ENCODE results near the gene REG3G. TPM values are rescaled to one million over a fixed set of nuclear protein-coding genes. Genes with fewer than 3 reads are reported as not detected.
"Not testable (repeated sequence)": the region's sequence is repeated elsewhere in the genome, so short reads cannot be mapped to it uniquely, and the experiment has no call there.

REG3G gene
- total and polyA plus RNA-seq, 2 of the 4 experiments (the other 2 are of a cell fraction) = not detected

- in situ Hi-C loops (cut with MboI; ENCODE audit: low sequenced_read_pairs) = no loop called here
- H3K4me3 ChIP-seq (ENCODE audit: insufficient read depth, low read depth, low read length) = no peak overlapping the region
- H2BK15ac ChIP-seq (ENCODE audit: low read depth, low read length) = no peak overlapping the region
- H3K27me3 ChIP-seq (ENCODE audit: control insufficient read depth, insufficient read depth, low read length) = no peaks in the 10 kb centered on the region
- H2AK5ac ChIP-seq (ENCODE audit: low read depth, low read length) = no peak overlapping the region
- no peaks in the 10 kb centered on the region for H3K79me1 ChIP-seq (ENCODE audit: low read depth in 1 of 2, low read length in 2 of 2)
- H3K36me3 ChIP-seq (ENCODE audit: control insufficient read depth, insufficient read depth, low read length) = no peaks in the 10 kb centered on the region
- no peak overlapping the region for H3K9ac ChIP-seq (ENCODE audit: low read depth, low read length)
- H4K91ac ChIP-seq (ENCODE audit: insufficient read depth, low read depth, low read length) = no peak overlapping the region
- no peak overlapping the region for H3K4ac ChIP-seq (ENCODE audit: low read depth, low read length)
- CTCF ChIA-PET = no interaction called here
- H2BK5ac ChIP-seq (ENCODE audit: low read depth, low read length, poor library complexity, severe bottlenecking) = no peak overlapping the region
- no peak overlapping the region for H2AFZ ChIP-seq (replicated peaks; ENCODE audit: low read length, poor library complexity)
- POLR2A ChIA-PET (ENCODE audit: unreplicated experiment) = no interaction called here
- no peaks in the 10 kb centered on the region for H4K20me1 ChIP-seq (ENCODE audit: insufficient read depth, low read length)
- no peak overlapping the region for H4K8ac ChIP-seq (ENCODE audit: low read depth in 2 of 2, low read length in 2 of 2)
- TF ChIP-seq MAFK (IDR thresholded peaks at IDR 0.05; ENCODE audit: low read depth, low read length) (no peak), MAZ (IDR thresholded peaks at IDR 0.05; ENCODE audit: borderline replicate concordance, low read depth, low read length) (no peak), RFX5 (IDR thresholded peaks at IDR 0.05; ENCODE audit: low read depth, low read length) (no peak), POLR2A (IDR thresholded peaks at IDR 0.05; ENCODE audit: low read depth, low read length) (no peak), NFE2L2 (IDR thresholded peaks at IDR 0.05; ENCODE audit: low read depth, low read length) (no peak), CHD1 (IDR thresholded peaks at IDR 0.05; ENCODE audit: low read depth, low read length) (no peak), FOS (IDR thresholded peaks at IDR 0.05; ENCODE audit: low read depth, low read length) (no peak), CEBPB (IDR thresholded peaks at IDR 0.05; ENCODE audit: low read depth, low read length) (no peak), RAD21 (IDR thresholded peaks at IDR 0.05; ENCODE audit: low read length) (peak; percentile 21; the same call in 1 of the 2 replicates)
- TF ChIP-seq, protein P1, sequence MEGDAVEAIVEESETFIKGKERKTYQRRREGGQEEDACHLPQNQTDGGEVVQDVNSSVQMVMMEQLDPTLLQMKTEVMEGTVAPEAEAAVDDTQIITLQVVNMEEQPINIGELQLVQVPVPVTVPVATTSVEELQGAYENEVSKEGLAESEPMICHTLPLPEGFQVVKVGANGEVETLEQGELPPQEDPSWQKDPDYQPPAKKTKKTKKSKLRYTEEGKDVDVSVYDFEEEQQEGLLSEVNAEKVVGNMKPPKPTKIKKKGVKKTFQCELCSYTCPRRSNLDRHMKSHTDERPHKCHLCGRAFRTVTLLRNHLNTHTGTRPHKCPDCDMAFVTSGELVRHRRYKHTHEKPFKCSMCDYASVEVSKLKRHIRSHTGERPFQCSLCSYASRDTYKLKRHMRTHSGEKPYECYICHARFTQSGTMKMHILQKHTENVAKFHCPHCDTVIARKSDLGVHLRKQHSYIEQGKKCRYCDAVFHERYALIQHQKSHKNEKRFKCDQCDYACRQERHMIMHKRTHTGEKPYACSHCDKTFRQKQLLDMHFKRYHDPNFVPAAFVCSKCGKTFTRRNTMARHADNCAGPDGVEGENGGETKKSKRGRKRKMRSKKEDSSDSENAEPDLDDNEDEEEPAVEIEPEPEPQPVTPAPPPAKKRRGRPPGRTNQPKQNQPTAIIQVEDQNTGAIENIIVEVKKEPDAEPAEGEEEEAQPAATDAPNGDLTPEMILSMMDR (conservative IDR thresholded peaks at IDR 0.05; ENCODE audit: low read depth, low read length) = 0 out of 2 replicates have a peak, but pooled peaks have one; percentile 16
- BruUV-seq (replicated peaks) = no TSS peak
- dilution Hi-C loops (cut with HindIII; ENCODE audit: low sequenced_read_pairs, unreplicated experiment) = no loop called here
- H3K23ac ChIP-seq (ENCODE audit: low read depth, low read length) = no peak overlapping the region
- intact Hi-C loops (cut with micrococcal nuclease) = no loop called here
- ATAC-seq (ENCODE audit: low read depth) (no peak), DNase-seq (no peak)
- H3K4me1 ChIP-seq (ENCODE audit: control insufficient read depth, insufficient read depth, low read length) = no peaks in the 10 kb centered on the region
- no CpG with 5 or more reads among the region's 1 CpG for WGBS, 2 experiments (ENCODE audit: extremely low coverage in 2 of 2, insufficient read length in 1 of 2)
- H3K9me1 ChIP-seq (ENCODE audit: insufficient read depth, low read length) = no peaks in the 10 kb centered on the region
- no peak overlapping the region for H4K5ac ChIP-seq (ENCODE audit: low read depth, low read length)
- no peak overlapping the region for H3K27ac ChIP-seq (ENCODE audit: insufficient read depth, low read length)
- H3K14ac ChIP-seq (replicated peaks; ENCODE audit: low read depth, low read length) = no peak overlapping the region
- H3K18ac ChIP-seq (ENCODE audit: low read depth, low read length) = no peak overlapping the region
- H2BK20ac ChIP-seq (ENCODE audit: low read depth, low read length) = no peak overlapping the region
- H3K4me2 ChIP-seq (ENCODE audit: low read depth, low read length) = no peak overlapping the region
- H2BK120ac ChIP-seq (ENCODE audit: low read depth, low read length) = no peak overlapping the region
- no peak overlapping the region for H3K56ac ChIP-seq (ENCODE audit: extremely low read depth, insufficient read depth, low read length)
- peaks cover 8% of the 10 kb centered on the region for H3K9me3 ChIP-seq (ENCODE audit: control insufficient read depth, insufficient read depth, low read length)
- H2AK9ac ChIP-seq (replicated peaks; ENCODE audit: low read depth, low read length, poor library complexity) = no peak overlapping the region
Observed at GRCh38 chr2:79041032-79041448, 15.5 kb downstream of the REG3G start.

DNA sequence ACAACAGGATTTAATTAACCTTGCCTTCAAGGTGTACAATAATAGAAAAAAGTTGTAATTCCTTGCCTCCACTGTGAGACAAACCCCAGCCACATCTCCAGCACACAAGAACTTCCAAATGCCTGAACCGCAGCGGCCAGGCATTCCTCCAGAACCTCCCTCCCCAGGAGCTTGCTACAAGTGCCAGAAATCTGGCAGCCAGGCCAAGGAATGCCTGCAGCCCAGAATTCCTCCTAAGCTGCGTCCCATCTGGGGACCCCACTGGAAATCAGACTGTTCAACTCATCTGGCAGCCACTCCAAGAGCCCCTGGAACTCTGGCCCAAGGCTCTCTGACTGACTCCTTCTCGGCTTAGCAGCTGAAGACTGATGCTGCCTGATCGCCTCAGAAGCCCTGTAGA lies 28.0 kb downstream of the REG3G start:
- H4K8ac ChIP-seq (ENCODE audit: low read depth in 2 of 2, low read length in 2 of 2); H2BK5ac ChIP-seq (ENCODE audit: low read depth, low read length, poor library complexity, severe bottlenecking); H2AK9ac ChIP-seq (replicated peaks; ENCODE audit: low read depth, low read length, poor library complexity); H3K36me3 ChIP-seq (ENCODE audit: control insufficient read depth, insufficient read depth, low read length); H3K27ac ChIP-seq (ENCODE audit: insufficient read depth, low read length); H2BK15ac ChIP-seq (ENCODE audit: low read depth, low read length); H3K14ac ChIP-seq (replicated peaks; ENCODE audit: low read depth, low read length); H2BK120ac ChIP-seq (ENCODE audit: low read depth, low read length); H3K79me1 ChIP-seq (ENCODE audit: low read depth in 1 of 2, low read length in 2 of 2); H3K23ac ChIP-seq (ENCODE audit: low read depth, low read length); H3K4ac ChIP-seq (ENCODE audit: low read depth, low read length); H2AK5ac ChIP-seq (ENCODE audit: low read depth, low read length); dilution Hi-C loops (cut with HindIII; ENCODE audit: low sequenced_read_pairs, unreplicated experiment); intact Hi-C loops (cut with micrococcal nuclease); H2BK20ac ChIP-seq (ENCODE audit: low read depth, low read length); BruUV-seq (replicated peaks); H3K4me2 ChIP-seq (ENCODE audit: low read depth, low read length); in situ Hi-C loops (cut with MboI; ENCODE audit: low sequenced_read_pairs); H4K91ac ChIP-seq (ENCODE audit: insufficient read depth, low read depth, low read length); H3K27me3 ChIP-seq (ENCODE audit: control insufficient read depth, insufficient read depth, low read length); ATAC-seq (ENCODE audit: low read depth); H4K20me1 ChIP-seq (ENCODE audit: insufficient read depth, low read length); H3K18ac ChIP-seq (ENCODE audit: low read depth, low read length); H3K9ac ChIP-seq (ENCODE audit: low read depth, low read length); H3K9me3 ChIP-seq (ENCODE audit: control insufficient read depth, insufficient read depth, low read length); H2AFZ ChIP-seq (replicated peaks; ENCODE audit: low read length, poor library complexity); H3K56ac ChIP-seq (ENCODE audit: extremely low read depth, insufficient read depth, low read length); H3K4me3 ChIP-seq (ENCODE audit: insufficient read depth, low read depth, low read length); DNase-seq; H3K4me1 ChIP-seq (ENCODE audit: control insufficient read depth, insufficient read depth, low read length); CTCF ChIA-PET; POLR2A ChIA-PET (ENCODE audit: unreplicated experiment); H3K9me1 ChIP-seq (ENCODE audit: insufficient read depth, low read length); H4K5ac ChIP-seq (ENCODE audit: low read depth, low read length): not testable (repeated sequence)
- 20% methylated on average over 1 of the region's 5 CpGs; no CpG with 5 or more reads in 1 of the 2 experiments for WGBS, 2 experiments (ENCODE audit: extremely low coverage in 2 of 2, insufficient read length in 1 of 2)

All from IMR-90 (cell line).